ENCODE results near the gene ZBTB45. TPM values are rescaled to one million over a fixed set of nuclear protein-coding genes. Genes with fewer than 3 reads are reported as not detected.
A peak's percentile ranks its signal among the peaks of the same experiment; 100 is the strongest.

Gene ZBTB45
- total and polyA plus RNA-seq, 4 donors = 3.0 to 15.6 (median 10.1) TPM

GRCh38 chr19:58550362-58551122, 30.9 kb upstream of the ZBTB45 start:
- intact Hi-C loops (cut with DNase I) = no loop called here
- Histone ChIP-seq H3K9me3 (ENCODE audit: control insufficient read depth, low read length) (no peaks in the 10 kb centered on the region), H3K27me3 (ENCODE audit: control insufficient read depth in 1 of 2, insufficient read depth in 2 of 2, low read length in 1 of 2) (no peaks in the 10 kb centered on the region), H3K4me3 (ENCODE audit: low read length in 2 of 2) (no peak overlapping the region), H3K4me1 (ENCODE audit: control insufficient read depth in 1 of 2, insufficient read depth in 2 of 2, low read length in 2 of 2) (no peaks in the 10 kb centered on the region), H3K27ac (ENCODE audit: low read depth in 1 of 2, low read length in 2 of 2) (no peak overlapping the region), H3K36me3 (ENCODE audit: control insufficient read depth in 1 of 2, insufficient read depth in 2 of 2, low read length in 1 of 2) (peaks cover 3 to 19% of the 10 kb centered on the region in 2 donors)
- DNase-seq (no peak), ATAC-seq (ENCODE audit: low FRiP score) (no peak)
- WGBS, 2 donors = 81 to 87% methylated on average over 13 of the region's 13 CpGs

- no peaks in the 10 kb centered on the region for H3K9me3 ChIP-seq (ENCODE audit: control insufficient read depth, low read length)
- H3K36me3 ChIP-seq (ENCODE audit: control insufficient read depth in 1 of 2, insufficient read depth in 2 of 2, low read length in 1 of 2) = peaks cover 3 to 19% of the 10 kb centered on the region in 2 donors
- 81 to 83% methylated on average over 11 of the region's 11 CpGs for WGBS, 2 donors
- H3K4me1 ChIP-seq (ENCODE audit: control insufficient read depth in 1 of 2, insufficient read depth in 2 of 2, low read length in 2 of 2) = no peaks in the 10 kb centered on the region
- H3K4me3 ChIP-seq (ENCODE audit: low read length in 2 of 2) = no peak overlapping the region
- intact Hi-C loops (cut with DNase I) = no loop called here
- DNase-seq = no peak
- ATAC-seq (ENCODE audit: low FRiP score) = no peak
- no peaks in the 10 kb centered on the region for H3K27me3 ChIP-seq (ENCODE audit: control insufficient read depth in 1 of 2, insufficient read depth in 2 of 2, low read length in 1 of 2)
- H3K27ac ChIP-seq (ENCODE audit: low read depth in 1 of 2, low read length in 2 of 2) = no peak overlapping the region
Observed at GRCh38 chr19:58549664-58550361, 30.2 kb upstream of the ZBTB45 start.

GRCh38 chr19:58548859-58549663, 29.5 kb upstream of the ZBTB45 start:
- no peak for ATAC-seq (ENCODE audit: low FRiP score)
- Histone ChIP-seq H3K4me1 (ENCODE audit: control insufficient read depth in 1 of 2, insufficient read depth in 2 of 2, low read length in 2 of 2) (no peaks in the 10 kb centered on the region), H3K36me3 (ENCODE audit: control insufficient read depth in 1 of 2, insufficient read depth in 2 of 2, low read length in 1 of 2) (peaks cover 3 to 19% of the 10 kb centered on the region in 2 donors), H3K4me3 (ENCODE audit: low read length in 2 of 2) (no peak overlapping the region), H3K9me3 (ENCODE audit: control insufficient read depth, low read length) (no peaks in the 10 kb centered on the region), H3K27me3 (ENCODE audit: control insufficient read depth in 1 of 2, insufficient read depth in 2 of 2, low read length in 1 of 2) (no peaks in the 10 kb centered on the region), H3K27ac (ENCODE audit: low read depth in 1 of 2, low read length in 2 of 2) (no peak overlapping the region)
- no peak for DNase-seq
- intact Hi-C loops (cut with DNase I) = no loop called here
- WGBS, 2 donors = 87 to 89% methylated on average over 20 of the region's 20 CpGs

- no peak for ATAC-seq (ENCODE audit: low FRiP score)
- 83 to 84% methylated on average over 18 of the region's 18 CpGs for WGBS, 2 donors
- intact Hi-C loops (cut with DNase I) = no loop called here
Observed at GRCh38 chr19:58547323-58548312, 28.0 kb upstream of the ZBTB45 start.

GRCh38 chr19:58546019-58546530, 26.5 kb upstream of the ZBTB45 start:
- DNase-seq = no peak
- 16 to 35% methylated on average over 1 of the region's 1 CpG for WGBS, 2 donors
- Histone ChIP-seq H3K4me3 (ENCODE audit: low read length in 2 of 2) (peak overlapping the region in 1 of 2 donors; percentile 93), H3K9me3 (ENCODE audit: control insufficient read depth, low read length) (no peaks in the 10 kb centered on the region), H3K4me1 (ENCODE audit: control insufficient read depth in 1 of 2, insufficient read depth in 2 of 2, low read length in 2 of 2) (no peaks in the 10 kb centered on the region), H3K36me3 (ENCODE audit: control insufficient read depth in 1 of 2, insufficient read depth in 2 of 2, low read length in 1 of 2) (peaks cover 3 to 19% of the 10 kb centered on the region in 2 donors), H3K27me3 (ENCODE audit: control insufficient read depth in 1 of 2, insufficient read depth in 2 of 2, low read length in 1 of 2) (no peaks in the 10 kb centered on the region), H3K27ac (ENCODE audit: low read depth in 1 of 2, low read length in 2 of 2) (no peak overlapping the region)
- ATAC-seq (ENCODE audit: low FRiP score) = no peak
- intact Hi-C loops (cut with DNase I) = no loop called here

More at GRCh38 chr19:58547323-58548312, 28.0 kb upstream of the ZBTB45 start:
- DNase-seq = no peak
- Histone ChIP-seq H3K4me3 (ENCODE audit: low read length in 2 of 2) (no peak overlapping the region), H3K36me3 (ENCODE audit: control insufficient read depth in 1 of 2, insufficient read depth in 2 of 2, low read length in 1 of 2) (peaks cover 3 to 19% of the 10 kb centered on the region in 2 donors), H3K9me3 (ENCODE audit: control insufficient read depth, low read length) (no peaks in the 10 kb centered on the region), H3K4me1 (ENCODE audit: control insufficient read depth in 1 of 2, insufficient read depth in 2 of 2, low read length in 2 of 2) (no peaks in the 10 kb centered on the region), H3K27me3 (ENCODE audit: control insufficient read depth in 1 of 2, insufficient read depth in 2 of 2, low read length in 1 of 2) (no peaks in the 10 kb centered on the region), H3K27ac (ENCODE audit: low read depth in 1 of 2, low read length in 2 of 2) (no peak overlapping the region)

GRCh38 chr19:58545286-58546018, 25.8 kb upstream of the ZBTB45 start:
- Histone ChIP-seq H3K9me3 (ENCODE audit: control insufficient read depth, low read length) (no peaks in the 10 kb centered on the region), H3K36me3 (ENCODE audit: control insufficient read depth in 1 of 2, insufficient read depth in 2 of 2, low read length in 1 of 2) (peaks cover 3 to 17% of the 10 kb centered on the region in 2 donors), H3K27me3 (ENCODE audit: control insufficient read depth in 1 of 2, insufficient read depth in 2 of 2, low read length in 1 of 2) (no peaks in the 10 kb centered on the region), H3K4me3 (ENCODE audit: low read length in 2 of 2) (peak overlapping the region; percentile 92 to 93), H3K27ac (ENCODE audit: low read depth in 1 of 2, low read length in 2 of 2) (no peak overlapping the region), H3K4me1 (ENCODE audit: control insufficient read depth in 1 of 2, insufficient read depth in 2 of 2, low read length in 2 of 2) (no peaks in the 10 kb centered on the region)
- 6 to 9% methylated on average over 21 of the region's 21 CpGs for WGBS, 2 donors
- intact Hi-C loops (cut with DNase I) = no loop called here
- DNase-seq (no peak), ATAC-seq (ENCODE audit: low FRiP score) (no peak)

- Histone ChIP-seq H3K4me1 (ENCODE audit: control insufficient read depth in 1 of 2, insufficient read depth in 2 of 2, low read length in 2 of 2) (no peaks in the 10 kb centered on the region), H3K9me3 (ENCODE audit: control insufficient read depth, low read length) (no peaks in the 10 kb centered on the region), H3K27me3 (ENCODE audit: control insufficient read depth in 1 of 2, insufficient read depth in 2 of 2, low read length in 1 of 2) (no peaks in the 10 kb centered on the region), H3K4me3 (ENCODE audit: low read length in 2 of 2) (peak overlapping the region; percentile 92 to 93), H3K36me3 (ENCODE audit: control insufficient read depth in 1 of 2, insufficient read depth in 2 of 2, low read length in 1 of 2) (peaks cover 3 to 12% of the 10 kb centered on the region in 2 donors), H3K27ac (ENCODE audit: low read depth in 1 of 2, low read length in 2 of 2) (peak overlapping the region; percentile 45 to 78)
- intact Hi-C loops (cut with DNase I) = no loop called here
- DNase-seq = no peak
- 0 to 1% methylated on average over 37 to 92 of the region's 92 CpGs for WGBS, 2 donors
- no peak for ATAC-seq (ENCODE audit: low FRiP score)
Observed at GRCh38 chr19:58544591-58545285, 25.1 kb upstream of the ZBTB45 start.
